Mesodermal cell (in vitro differentiated cells): Measurements from ENCODE around the gene CNGB1. TPM values are rescaled to one million over a fixed set of nuclear protein-coding genes. Genes with fewer than 3 reads are reported as not detected.
"Not testable (repeated sequence)": the region's sequence is repeated elsewhere in the genome, so short reads cannot be mapped to it uniquely, and the experiment has no call there.

ENCODE experiments used
- H3K27ac ChIP-seq: 2 replicates; pipeline ENCODE4 v1.7.0; 2013; ENCODE audit warnings: mild to moderate bottlenecking, low read depth, low read length, moderate library complexity; ENCODE audit not compliant: severe bottlenecking
- H3K36me3 ChIP-seq: 2 replicates; pipeline ENCODE4 v1.7.1; 2013; ENCODE audit warnings: mild to moderate bottlenecking, low read length, moderate library complexity; ENCODE audit not compliant: control insufficient read depth, insufficient read depth
- H3K4me1 ChIP-seq: one replicate; pipeline ENCODE4 v1.7.1; 2013; ENCODE audit warnings: mild to moderate bottlenecking, low read length; ENCODE audit not compliant: insufficient read depth, control insufficient read depth, poor library complexity, severe bottlenecking
- H3K4me3 ChIP-seq: 2 replicates; pipeline ENCODE4 v1.7.0; 2013; ENCODE audit warnings: low read length, control low read depth, mild to moderate bottlenecking; ENCODE audit not compliant: insufficient read depth, poor library complexity, severe bottlenecking; ENCODE audit errors: extremely low read depth
- H3K9me3 ChIP-seq: 2 replicates; pipeline ENCODE4 v1.7.1; 2013; ENCODE audit warnings: mild to moderate bottlenecking, low read length, moderate library complexity; ENCODE audit not compliant: control insufficient read depth
- WGBS, 2 experiments: methylation state at CpG; one replicate each; pipeline ENCODE4 v1.1.5; 2013; ENCODE audit warnings: missing lambda C conversion rate in 2 of 2; ENCODE audit not compliant: insufficient coverage in 2 of 2; 5-methylcytosine and 5-hydroxymethylcytosine counted together
- polyA plus RNA-seq, 2 experiments: library from polyadenylated mRNA; stranded (reverse); fragments of 50-300 nt; gene quantifications; one replicate each; pipeline ENCODE4 v1.2.3, GENCODE V29; 2013

Gene CNGB1
- polyA plus RNA-seq (2013, experiment 1 of 2) = 0.11 TPM
- 0.35 TPM for polyA plus RNA-seq (2013, experiment 2 of 2)

DNA sequence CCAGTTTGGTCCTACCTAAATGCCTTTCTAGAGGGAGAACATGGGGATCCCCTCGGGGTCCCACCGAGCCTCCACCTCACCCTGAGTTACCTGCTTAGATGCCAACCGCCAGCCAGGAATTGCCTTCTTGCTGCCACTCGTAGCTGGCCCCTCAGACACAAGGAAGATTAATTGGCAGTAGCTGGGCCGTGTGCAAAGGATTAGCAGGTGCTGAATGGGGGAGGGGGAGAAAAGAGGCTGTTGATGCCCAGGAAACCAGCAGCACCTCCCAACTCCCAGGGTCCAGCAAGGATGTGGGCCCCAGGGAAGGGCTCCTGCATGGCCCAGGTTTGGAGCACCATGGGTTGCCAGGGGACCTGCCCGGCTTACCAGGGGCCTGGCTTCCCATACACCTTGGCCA is at the start of gene CNGB1:
CNGB1 (minus strand) TSS at position 159 of the 400 bp plus-strand sequence. CDS start 3,842 bp downstream, outside the sequence.
- 89 to 92% methylated on average over 5 of the region's 6 CpGs for WGBS, 2 experiments
- no peaks in the 10 kb centered on the region for H3K36me3 ChIP-seq
- H3K9me3 ChIP-seq = no peaks in the 10 kb centered on the region
- no peaks in the 10 kb centered on the region for H3K4me1 ChIP-seq
- no peak within 1 kb of the TSS for H3K27ac ChIP-seq
- no peak within 1 kb of the TSS for H3K4me3 ChIP-seq

DNA sequence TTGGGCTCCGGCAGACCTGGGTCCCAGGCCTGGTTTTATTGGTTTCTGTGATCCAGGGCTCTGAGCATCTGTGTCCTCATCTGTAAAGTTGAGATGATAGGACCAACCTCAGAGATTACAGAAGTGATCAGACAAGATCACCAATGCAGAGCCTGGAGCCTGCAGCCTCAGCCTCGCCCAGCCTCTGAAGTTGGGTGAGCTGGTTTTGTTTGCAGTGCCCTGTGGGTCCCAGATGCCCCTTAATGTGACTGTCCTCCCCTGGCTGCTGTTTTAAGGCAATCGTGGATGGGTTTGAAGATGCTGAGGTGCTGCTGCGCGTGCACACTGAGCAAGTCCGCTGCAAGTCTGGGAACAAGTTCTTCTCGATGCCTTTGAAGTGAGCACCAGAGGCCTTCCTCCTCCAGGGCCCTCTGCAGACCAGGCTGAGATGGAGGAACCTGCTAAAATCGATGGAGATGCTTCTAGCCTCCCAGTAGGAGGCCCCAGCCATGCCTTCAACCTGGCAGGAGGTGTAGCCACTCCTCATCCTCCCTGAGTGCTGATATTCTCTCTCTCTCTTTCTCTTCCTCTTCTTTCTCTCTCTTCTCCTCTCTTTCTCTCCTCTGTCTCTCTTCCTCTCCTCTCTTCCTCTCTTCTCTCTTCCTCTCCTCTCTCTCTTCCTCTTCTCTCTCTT is 49.1 kb upstream of the CNGB1 start:
- no peaks in the 10 kb centered on the region for H3K9me3 ChIP-seq
- no peak overlapping the region for H3K4me3 ChIP-seq
- no peak overlapping the region for H3K27ac ChIP-seq
- H3K4me1 ChIP-seq = peaks cover 35% of the 10 kb centered on the region
- peaks cover 51% of the 10 kb centered on the region for H3K36me3 ChIP-seq
- 81 to 82% methylated on average over 8 of the region's 8 CpGs for WGBS, 2 experiments

DNA sequence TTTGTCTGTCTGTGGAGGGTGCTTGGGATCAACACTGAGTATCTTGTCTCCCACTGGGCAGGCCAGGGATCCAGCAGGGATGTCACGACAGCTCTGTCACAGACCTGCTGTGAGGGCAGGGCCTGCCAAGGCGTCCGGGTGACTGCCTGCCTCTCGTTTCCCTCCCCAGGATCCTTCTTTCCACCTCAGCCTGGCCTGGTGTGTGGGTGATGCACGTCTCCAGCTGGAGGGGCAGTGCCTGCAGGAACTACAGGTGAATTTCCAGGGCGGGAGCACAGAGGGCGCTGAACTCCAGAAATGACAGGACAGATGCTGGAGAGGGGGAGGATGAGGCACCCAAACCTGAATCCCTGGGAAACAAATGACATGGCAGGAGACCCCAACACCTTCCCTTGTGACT is 47.9 kb upstream of the CNGB1 start:
- H3K27ac ChIP-seq = no peak overlapping the region
- H3K9me3 ChIP-seq = no peaks in the 10 kb centered on the region
- peaks cover 61% of the 10 kb centered on the region for H3K36me3 ChIP-seq
- WGBS, 2 experiments = 86% methylated on average over 1 to 4 of the region's 7 CpGs
- H3K4me3 ChIP-seq = no peak overlapping the region
- peaks cover 29% of the 10 kb centered on the region for H3K4me1 ChIP-seq

- Histone ChIP-seq H3K36me3 (peaks cover 63% of the 10 kb centered on the region), H3K27ac (no peak overlapping the region), H3K9me3 (no peaks in the 10 kb centered on the region), H3K4me3 (no peak overlapping the region), H3K4me1 (peaks cover 29% of the 10 kb centered on the region)
- 72 to 74% methylated on average over 12 of the region's 12 CpGs for WGBS, 2 experiments
Measured at GRCh38 chr16:58016840-58017446, 46.0 kb upstream of the CNGB1 start.

DNA sequence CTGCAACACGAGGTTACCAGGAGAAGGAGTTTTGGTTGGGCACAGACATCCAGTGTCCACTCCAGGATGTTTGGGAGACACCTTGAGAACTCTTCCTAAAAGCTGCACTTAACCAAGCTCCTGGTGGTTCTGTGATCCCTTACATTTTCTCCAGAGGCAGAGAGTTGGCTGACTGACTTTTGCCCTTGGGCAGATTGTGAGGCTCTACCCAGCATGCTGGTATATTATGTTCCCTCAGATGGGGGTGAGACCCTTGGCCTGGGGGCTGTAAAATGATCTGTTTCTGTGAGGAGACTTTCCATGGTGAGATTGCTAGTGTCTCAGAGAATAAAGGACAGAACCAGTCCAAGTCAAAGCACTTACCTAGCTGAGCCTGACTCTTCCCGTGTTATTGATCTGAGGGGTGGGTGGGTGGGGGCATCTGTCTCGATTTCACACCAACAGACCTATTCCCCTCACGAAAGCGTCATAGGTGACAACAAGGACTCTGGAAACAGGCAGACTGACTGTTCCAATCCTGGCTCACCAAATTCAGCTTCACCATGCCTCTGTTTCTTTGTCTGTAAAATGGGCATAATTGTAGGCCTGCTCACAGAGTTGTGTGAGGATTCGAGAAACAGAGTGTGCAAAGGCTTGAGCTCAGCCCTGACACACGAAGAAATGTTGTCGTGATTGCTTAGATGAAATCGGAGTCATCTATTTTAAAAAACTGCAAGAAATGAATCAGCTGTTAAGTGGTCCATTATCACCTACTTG is 42.5 kb upstream of the CNGB1 start:
- H3K27ac ChIP-seq = peak overlapping the region; percentile 97
- H3K9me3 ChIP-seq = no peaks in the 10 kb centered on the region
- peaks cover 33% of the 10 kb centered on the region for H3K4me1 ChIP-seq
- 83 to 88% methylated on average over 3 to 5 of the region's 9 CpGs for WGBS, 2 experiments
- H3K4me3 ChIP-seq = no peak overlapping the region
- peaks cover 58% of the 10 kb centered on the region for H3K36me3 ChIP-seq

DNA sequence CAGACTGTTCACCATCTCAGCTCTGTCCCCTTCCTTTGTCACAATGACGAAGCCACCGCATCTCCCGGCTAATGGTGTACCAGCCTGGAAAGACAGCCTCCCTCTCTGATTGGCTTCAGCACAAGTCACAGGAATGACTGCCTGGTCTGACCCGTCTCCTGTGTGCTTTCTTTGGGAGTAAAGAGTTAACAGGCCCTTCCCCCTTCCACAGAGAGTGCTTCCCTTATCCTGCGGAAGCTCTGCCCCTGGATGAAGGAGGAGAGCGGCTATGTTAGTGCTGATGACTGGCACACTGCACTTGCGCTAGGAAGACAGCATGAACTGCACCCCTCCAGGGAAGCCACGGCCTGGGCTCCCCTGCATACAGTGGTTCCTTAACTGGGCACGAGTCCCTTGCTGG is 41.6 kb upstream of the CNGB1 start:
- Histone ChIP-seq H3K36me3 (peaks cover 61% of the 10 kb centered on the region), H3K4me1 (peaks cover 33% of the 10 kb centered on the region), H3K4me3 (no peak overlapping the region), H3K9me3 (no peaks in the 10 kb centered on the region), H3K27ac (peak overlapping the region; percentile 97)
- 56 to 61% methylated on average over 6 to 9 of the region's 9 CpGs for whole genome bisulfite sequencing, 2 experiments

DNA sequence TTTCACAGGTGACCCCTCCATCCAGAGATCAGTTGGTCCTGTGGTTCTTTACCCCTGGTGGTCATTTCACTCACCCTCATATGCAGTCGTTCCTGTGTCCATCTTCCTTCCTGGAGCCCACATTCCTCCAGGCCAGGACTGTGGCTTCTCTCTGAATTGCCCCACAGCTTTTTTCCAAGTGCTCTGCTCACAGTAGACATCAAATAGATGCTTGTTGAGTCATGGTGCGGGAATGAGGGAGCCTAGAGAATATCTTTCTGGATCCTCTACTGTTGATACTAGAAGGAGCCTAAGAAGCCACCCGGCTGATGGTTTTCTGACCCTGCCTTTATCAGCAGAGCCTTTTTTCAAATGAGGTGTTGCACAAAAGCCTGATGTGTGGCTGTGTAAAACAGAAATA is 40.7 kb upstream of the CNGB1 start:
- Histone ChIP-seq H3K4me3 (no peak overlapping the region), H3K36me3 (peaks cover 65% of the 10 kb centered on the region), H3K27ac (peak overlapping the region; percentile 97), H3K4me1 (peaks cover 33% of the 10 kb centered on the region), H3K9me3 (no peaks in the 10 kb centered on the region)
- WGBS, 2 experiments = 50% methylated on average over 2 of the region's 3 CpGs

- no peak overlapping the region for H3K4me3 ChIP-seq
- peaks cover 65% of the 10 kb centered on the region for H3K36me3 ChIP-seq
- 20 to 44% methylated on average over 1 of the region's 3 CpGs for WGBS, 2 experiments
Measured at GRCh38 chr16:58010886-58011285, 40.0 kb upstream of the CNGB1 start.

DNA sequence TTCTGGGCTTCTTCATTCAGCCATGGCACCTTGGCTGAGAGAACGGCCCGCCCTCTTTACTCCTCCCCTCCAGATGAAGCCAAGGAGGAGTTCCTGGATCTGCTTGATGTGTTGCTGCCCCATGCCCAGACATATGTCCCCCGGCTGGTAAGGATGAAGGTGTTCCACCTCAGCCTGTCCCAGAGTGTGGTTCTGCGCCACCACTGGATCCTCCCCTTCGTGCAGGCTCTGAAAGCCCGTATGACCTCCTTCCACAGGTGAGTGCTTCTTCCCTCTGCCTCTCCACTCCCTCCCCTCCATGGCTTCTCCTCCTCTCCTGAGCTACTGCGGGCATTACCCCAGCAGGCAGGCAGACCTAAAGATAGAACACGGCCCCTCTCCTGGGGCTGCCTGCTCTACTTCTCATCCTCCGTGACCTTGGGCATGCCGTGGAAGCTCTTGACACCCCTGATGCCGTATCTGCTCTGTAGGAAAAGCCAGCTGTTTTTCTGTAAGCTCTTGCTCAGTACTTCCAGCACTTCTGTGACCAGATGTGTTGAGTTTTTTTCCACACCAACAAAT is 39.0 kb upstream of the CNGB1 start:
- Histone ChIP-seq H3K27ac (peak overlapping the region; percentile 20), H3K4me3 (no peak overlapping the region), H3K9me3 (peaks cover 4% of the 10 kb centered on the region), H3K4me1 (peaks cover 33% of the 10 kb centered on the region), H3K36me3 (peaks cover 63% of the 10 kb centered on the region)
- 79 to 84% methylated on average over 9 to 10 of the region's 11 CpGs for WGBS, 2 experiments

More at GRCh38 chr16:58010886-58011285, 40.0 kb upstream of the CNGB1 start:
- peak overlapping the region; percentile 97 for H3K27ac ChIP-seq
- peaks cover 3% of the 10 kb centered on the region for H3K9me3 ChIP-seq
- peaks cover 33% of the 10 kb centered on the region for H3K4me1 ChIP-seq

DNA sequence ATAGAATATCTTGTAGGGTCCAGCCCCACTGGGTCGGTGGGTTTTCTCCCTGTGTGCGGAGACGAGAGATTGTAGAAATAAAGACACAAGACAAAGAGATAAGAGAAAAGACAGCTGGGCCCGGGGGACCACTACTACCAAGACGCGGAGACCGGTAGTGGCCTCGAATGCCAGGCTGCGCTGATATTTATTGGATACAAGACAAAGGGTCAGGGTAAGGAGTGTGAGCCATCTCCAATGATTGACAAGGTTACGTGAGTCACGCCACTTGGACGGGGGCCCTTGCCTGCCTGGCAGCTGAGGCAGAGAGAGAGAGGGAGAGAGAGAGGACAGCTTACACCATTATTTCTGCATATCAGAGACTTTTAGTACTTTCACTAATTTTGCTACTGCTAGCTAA is 33.8 kb upstream of the CNGB1 start:
- 99 to 100% methylated on average over 5 to 12 of the region's 12 CpGs for WGBS, 2 experiments

More for the DNA sequence above, 33.8 kb upstream of the CNGB1 start:
- H3K9me3 ChIP-seq, H3K4me3 ChIP-seq, H3K27ac ChIP-seq, H3K4me1 ChIP-seq: not testable (repeated sequence)
- peaks cover 63% of the 10 kb centered on the region for H3K36me3 ChIP-seq
